Measurements from ENCODE around the gene HELT. TPM values are rescaled to one million over a fixed set of nuclear protein-coding genes. Genes with fewer than 3 reads are reported as not detected.
A peak's percentile ranks its signal among the peaks of the same experiment; 100 is the strongest.
"Not testable (repeated sequence)": the region's sequence is repeated elsewhere in the genome, so short reads cannot be mapped to it uniquely, and the experiment has no call there.

HELT gene
- total RNA-seq, 1 donor from 2014 or later = not detected

- DNase-seq (ENCODE audit: low spot score) (no peak), ATAC-seq (no peak)
These were observed 17.0 kb downstream of the HELT start for GRCh38 chr4:185035284-185035683.

GRCh38 chr4:185036019-185036418 is 17.7 kb downstream of the HELT start:
- DNase-seq (ENCODE audit: low spot score) (no peak), ATAC-seq (no peak)

DNA sequence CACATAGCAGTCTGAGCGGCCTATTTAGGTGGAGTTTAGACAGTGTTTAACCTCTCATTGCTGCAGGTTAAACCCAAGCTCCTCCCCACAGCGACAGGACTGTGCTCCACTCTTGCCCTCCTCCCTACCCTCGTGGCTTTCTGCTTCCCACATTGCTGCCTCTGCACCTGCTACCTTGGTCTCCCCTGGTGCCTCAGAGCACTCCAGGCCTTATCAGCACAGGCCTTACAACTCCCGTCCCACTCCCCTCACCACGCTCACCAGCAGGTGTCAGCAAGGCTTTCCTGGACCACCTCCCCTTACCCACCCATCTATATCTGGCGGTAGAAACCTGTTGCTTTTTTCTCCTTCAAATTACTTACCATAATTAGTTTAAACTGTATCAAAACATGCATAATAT is 18.6 kb downstream of the HELT start:
- no peak for DNase-seq (ENCODE audit: low spot score)
- no peak for ATAC-seq

- ATAC-seq = peak; percentile 99
These were observed 21.4 kb downstream of the HELT start for GRCh38 chr4:185039508-185040273.

GRCh38 chr4:185040523-185040922 is 22.2 kb downstream of the HELT start:
- ATAC-seq (no peak), DNase-seq (ENCODE audit: low spot score) (no peak)

More at GRCh38 chr4:185039508-185040273, 21.4 kb downstream of the HELT start:
- DNase-seq (ENCODE audit: low spot score) = peak; percentile 56

GRCh38 chr4:185050286-185050685 is 32.0 kb downstream of the HELT start:
- not testable (repeated sequence) for DNase-seq (ENCODE audit: low spot score); ATAC-seq

GRCh38 chr4:185051283-185051682 is 33.0 kb downstream of the HELT start:
- not testable (repeated sequence) for ATAC-seq; DNase-seq (ENCODE audit: low spot score)

DNA sequence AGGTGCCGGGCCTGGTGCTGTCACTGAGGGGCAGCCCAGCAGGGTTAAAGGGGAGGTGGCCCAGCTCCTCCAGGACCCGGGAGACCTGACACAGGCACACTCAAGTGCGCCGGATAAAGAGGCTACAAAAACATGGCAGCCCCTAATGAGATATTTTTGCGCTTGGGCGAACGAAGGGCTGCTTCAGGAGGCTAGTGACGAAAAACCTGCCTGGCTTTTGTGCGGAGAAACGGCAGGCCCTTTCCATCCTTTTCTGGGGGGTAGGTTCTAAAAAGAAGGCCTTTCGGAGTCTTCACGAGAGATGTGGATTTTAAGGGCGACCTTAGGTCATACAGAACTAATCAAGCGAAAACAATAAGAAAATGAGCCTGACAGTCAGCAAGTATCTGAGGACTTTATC is 35.5 kb downstream of the HELT start:
- ATAC-seq = no peak

GRCh38 chr4:185054272-185054671 is 36.0 kb downstream of the HELT start:
- no peak for DNase-seq (ENCODE audit: low spot score)

More for the DNA sequence above, 35.5 kb downstream of the HELT start:
- no peak for DNase-seq (ENCODE audit: low spot score)

DNA sequence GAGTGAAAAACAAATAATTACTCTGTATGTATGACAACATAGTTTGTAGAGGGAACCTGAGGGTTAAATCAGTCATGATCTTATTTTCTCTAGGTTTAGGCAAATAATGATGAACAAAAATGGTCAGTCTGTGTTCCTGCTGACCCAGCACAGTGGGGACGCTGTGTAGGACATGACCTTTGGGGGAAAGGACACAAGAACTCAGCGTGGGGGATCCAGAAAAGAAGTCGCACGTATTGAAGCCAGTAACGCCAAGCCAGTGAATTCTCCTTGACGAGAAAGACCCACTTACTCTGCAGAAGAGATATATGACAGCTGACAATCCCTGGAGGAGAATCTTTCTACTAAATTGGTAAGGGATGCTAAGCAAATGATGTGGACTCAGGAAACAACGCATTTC is 36.6 kb downstream of the HELT start:
- ATAC-seq = no peak

More at GRCh38 chr4:185054272-185054671, 36.0 kb downstream of the HELT start:
- no peak for ATAC-seq

DNA sequence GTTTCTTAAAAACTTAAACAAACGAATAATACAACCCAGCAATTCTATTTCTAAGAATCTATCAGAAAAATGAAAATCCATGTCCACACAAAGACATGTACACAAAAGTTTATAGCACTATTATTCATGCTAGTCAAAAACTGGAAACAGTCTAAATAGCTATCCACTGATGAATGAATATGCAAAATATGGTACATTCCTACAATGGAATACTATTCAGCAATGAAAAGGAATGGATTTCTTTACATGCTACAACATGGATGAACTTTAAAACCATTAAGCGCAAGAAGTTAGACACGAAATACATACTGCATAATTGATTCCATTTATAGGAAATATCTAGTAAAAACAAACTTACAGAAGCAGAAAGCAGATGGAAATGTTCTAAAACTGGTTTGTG is 43.3 kb downstream of the HELT start:
- DNase-seq (ENCODE audit: low spot score) = no peak
- ATAC-seq = no peak

More for the DNA sequence above, 36.6 kb downstream of the HELT start:
- DNase-seq (ENCODE audit: low spot score) = no peak

DNA sequence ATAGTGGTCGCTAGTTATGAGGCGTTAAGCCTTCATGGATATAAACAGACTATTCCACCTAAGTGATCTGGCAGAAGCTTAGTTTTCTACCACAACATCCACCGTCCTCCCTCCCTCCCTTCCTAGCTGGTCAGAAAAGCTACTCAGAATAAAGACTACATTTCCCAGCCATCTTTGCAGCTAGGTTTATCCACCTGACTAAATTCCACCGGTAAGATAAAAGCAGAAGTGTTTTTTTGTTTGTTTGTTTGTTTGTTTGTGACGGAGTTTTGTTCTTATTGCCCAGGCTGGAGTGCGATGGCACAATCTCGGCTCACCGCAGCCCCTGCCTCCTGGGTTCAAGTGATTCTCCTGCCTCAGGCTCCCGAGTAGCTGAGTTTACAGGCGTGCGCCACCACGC is 44.3 kb downstream of the HELT start:
- DNase-seq (ENCODE audit: low spot score) = no peak
- no peak for ATAC-seq

- ATAC-seq (no peak), DNase-seq (ENCODE audit: low spot score) (no peak)
These were observed 47.9 kb downstream of the HELT start for GRCh38 chr4:185066179-185066578.

DNA sequence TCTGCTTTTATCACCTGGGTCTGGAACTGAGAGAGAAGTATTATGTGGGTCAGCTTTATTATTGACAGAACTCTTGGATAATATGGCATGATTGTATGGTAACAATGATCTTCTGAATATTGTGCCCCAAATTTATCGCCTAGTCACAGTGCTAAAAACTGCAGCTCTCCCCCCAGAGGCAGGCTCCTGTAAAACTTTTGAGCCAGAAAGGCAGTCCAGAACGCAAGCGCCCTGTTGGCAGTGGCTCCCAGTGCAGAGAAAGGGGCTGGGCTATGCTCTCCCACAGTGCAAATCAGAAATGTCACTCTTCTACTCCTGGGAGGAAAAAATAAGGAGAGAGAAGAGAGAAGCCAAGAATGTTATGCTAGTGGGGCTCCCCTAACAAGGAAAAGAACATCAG is 50.5 kb downstream of the HELT start:
- DNase-seq (ENCODE audit: low spot score) (no peak), ATAC-seq (no peak)

Other genes with a start within 250 kb of the HELT start
- 818 TPM for gene ACSL1, start 192.5 kb upstream of the HELT start, total RNA-seq
- gene SLC25A4, start 124.8 kb downstream of the HELT start, total RNA-seq = 30.6 TPM
- gene CFAP97, start 185.5 kb downstream of the HELT start, total RNA-seq = 11.3 TPM
- 11.4 TPM for gene SNX25, start 191.1 kb downstream of the HELT start, total RNA-seq